SK-N-SH (cell line): ENCODE results near the gene MEGF10. TPM values are rescaled to one million over a fixed set of nuclear protein-coding genes. Genes with fewer than 3 reads are reported as not detected.

ENCODE experiments used
- CTCF ChIA-PET: fragments of 300-600, 350-600 bp; formaldehyde crosslinking; extraction: SDS; loops from one replicate; lab custom pipeline; 2021; lab: Yijun Ruan, JAX
- POLR2A ChIA-PET: fragments of 350-600 bp; sonication (Branson Sonifier 250); formaldehyde crosslinking; extraction: SDS; loops from one replicate; lab custom pipeline; 2020; ENCODE audit warnings: antibody characterized with exemption, inconsistent platforms; lab: Yijun Ruan, JAX
- DNase-seq: peaks from one replicate; pipeline ENCODE4 v3.0.0; 2012
- H2AFZ ChIP-seq: fragments of 200-600 bp; sonication (generic); 2 replicates; pipeline ENCODE4 v1.8.1; 2016; ENCODE audit warnings: antibody characterized with exemption, mild to moderate bottlenecking, low read depth
- H3F3A ChIP-seq: fragments of 200-600 bp; sonication (generic); replicated peaks from 2 replicates; pipeline ENCODE3; 2016; ENCODE audit warnings: antibody characterized with exemption, mild to moderate bottlenecking; ENCODE audit not compliant: insufficient read depth
- H3K27ac ChIP-seq, 2 experiments: fragments of 200-500 bp in 1 of 2; fragments of 200-600 bp in 1 of 2; sonication (Bioruptor generic) in 1 of 2; sonication (generic), shearing (Covaris generic) in 1 of 2; 2 replicates each; pipeline versions ENCODE4 v1.5.1 to v1.6.1; 2014 to 2016; ENCODE audit warnings: low read depth in 2 of 2, inconsistent platforms in 1 of 2, low read length in 1 of 2, mild to moderate bottlenecking in 1 of 2, mixed read lengths in 1 of 2
- H3K27me3 ChIP-seq: fragments of 200-600 bp; sonication (generic), shearing (Covaris generic); 2 replicates; pipeline ENCODE4 v1.6.1; 2016; ENCODE audit warnings: mixed run types; ENCODE audit not compliant: insufficient read depth
- H3K36me3 ChIP-seq, 2 experiments: fragments of 200-500 bp in 1 of 2; fragments of 200-600 bp in 1 of 2; sonication (Bioruptor generic) in 1 of 2; sonication (generic) in 1 of 2; replicated peaks in 1 of 2; 2 replicates each; pipeline versions ENCODE3 to v1.5.1; 2014 to 2016; ENCODE audit warnings: low read length in 1 of 2, mild to moderate bottlenecking in 1 of 2; ENCODE audit not compliant: insufficient read depth in 2 of 2, control insufficient read depth in 1 of 2
- H3K4me1 ChIP-seq, 2 experiments: fragments of 200-500 bp in 1 of 2; fragments of 200-600 bp in 1 of 2; sonication (Bioruptor generic) in 1 of 2; sonication (generic), shearing (Covaris generic) in 1 of 2; 2 replicates each; pipeline versions ENCODE4 v1.5.1 to v1.6.1; 2014 to 2016; ENCODE audit warnings: low read depth in 1 of 2, low read length in 1 of 2, mixed run types in 1 of 2; ENCODE audit not compliant: insufficient read depth in 2 of 2, control insufficient read depth in 1 of 2
- H3K4me2 ChIP-seq: fragments of 200-600 bp; sonication (generic), shearing (Covaris generic); 2 replicates; pipeline ENCODE4 v1.6.1; 2017; ENCODE audit warnings: mixed run types
- H3K4me3 ChIP-seq, 2 experiments: fragments of 200-500 bp in 1 of 2; fragments of 200-600 bp in 1 of 2; sonication (Bioruptor generic) in 1 of 2; sonication (generic), shearing (Covaris generic) in 1 of 2; 2 replicates each; pipeline versions ENCODE4 v1.5.1 to v1.8.1; 2014 to 2016; ENCODE audit warnings: low read depth in 2 of 2, inconsistent platforms in 1 of 2, low read length in 1 of 2, mild to moderate bottlenecking in 1 of 2, mixed read lengths in 1 of 2, moderate library complexity in 1 of 2
- H3K79me2 ChIP-seq: fragments of 200-600 bp; sonication (generic); 2 replicates; pipeline ENCODE4 v1.8.1; 2017; ENCODE audit warnings: mild to moderate bottlenecking; ENCODE audit not compliant: insufficient read depth
- H3K9ac ChIP-seq: fragments of 200-600 bp; sonication (generic); 2 replicates; pipeline ENCODE4 v1.6.1; 2017; ENCODE audit warnings: mixed run types
- H3K9me2 ChIP-seq: fragments of 200-600 bp; sonication (generic); 2 replicates; pipeline ENCODE4 v1.6.1; 2017; ENCODE audit warnings: mixed run types
- H3K9me3 ChIP-seq: fragments of 200-600 bp; sonication (generic); 2 replicates; pipeline ENCODE4 v1.6.1; 2017; ENCODE audit warnings: mixed run types, mild to moderate bottlenecking, moderate library complexity
- H4K20me1 ChIP-seq: fragments of 200-600 bp; sonication (generic); 2 replicates; pipeline ENCODE4 v1.6.1; 2017; ENCODE audit warnings: mild to moderate bottlenecking, mixed run types; ENCODE audit not compliant: insufficient read depth
- ELF1 ChIP-seq: IDR thresholded peaks from 2 replicates; pipeline ENCODE4 v1.4.0; 2012
- GABPA ChIP-seq: IDR thresholded peaks from 2 replicates; pipeline ENCODE4 v1.4.0; 2012; ENCODE audit warnings: low read depth, mild to moderate bottlenecking
- JUND ChIP-seq: IDR thresholded peaks from 2 replicates; pipeline ENCODE4 v1.4.0; 2012
- NFIC ChIP-seq: IDR thresholded peaks from 2 replicates; pipeline ENCODE4 v1.4.0; 2012; ENCODE audit warnings: borderline replicate concordance
- NRF1 ChIP-seq: IDR thresholded peaks from 2 replicates; pipeline ENCODE4 v1.6.1; 2012; ENCODE audit warnings: low read depth, mild to moderate bottlenecking, low read length
- POLR2AphosphoS5 ChIP-seq: IDR thresholded peaks from 2 replicates; pipeline ENCODE4 v1.6.1; 2012; ENCODE audit warnings: low read depth, low read length
- RCOR1 ChIP-seq: fragments of 150-350 bp; IDR thresholded peaks from 2 replicates; pipeline ENCODE4 v1.6.1; 2017; ENCODE audit warnings: antibody characterized with exemption, low read length
- RXRA ChIP-seq: IDR thresholded peaks from 2 replicates; pipeline ENCODE4 v1.4.0; 2012; ENCODE audit warnings: low read depth, mild to moderate bottlenecking, borderline replicate concordance
- SIN3A ChIP-seq: IDR thresholded peaks from 2 replicates; pipeline ENCODE4 v1.6.1; 2012; ENCODE audit warnings: low read depth, mild to moderate bottlenecking, low read length, moderate library complexity, borderline replicate concordance
- YY1 ChIP-seq: IDR thresholded peaks from 2 replicates; pipeline ENCODE4 v1.4.0; 2012; ENCODE audit warnings: low read depth, mild to moderate bottlenecking
- WGBS: methylation state at CpG from one replicate; pipeline ENCODE4 v1.1.6; 2017; ENCODE audit warnings: low lambda C conversion rate; 5-methylcytosine and 5-hydroxymethylcytosine counted together
- polyA plus RNA-seq, 3 experiments: library from polyadenylated mRNA; depleted of rRNA; stranded (reverse); fragments of >200 nt; gene quantifications; 2 replicates each; pipeline ENCODE4 v1.2.3, GENCODE V29; 2012
- TF ChIP-seq, protein P1 (sequence below): IDR thresholded peaks from 2 replicates; pipeline ENCODE4 v1.4.0; 2012; ENCODE audit warnings: low read depth, borderline replicate concordance
- TF ChIP-seq, protein P2 (sequence below): fragments of 150-350 bp; IDR thresholded peaks from 2 replicates; pipeline ENCODE4 v1.6.1; 2016; ENCODE audit warnings: mild to moderate bottlenecking, low read depth, low read length
- TF ChIP-seq, protein P3 (sequence below): fragments of 150-350 bp; IDR thresholded peaks from 2 replicates; pipeline ENCODE4 v1.6.1; 2017; ENCODE audit warnings: antibody characterized with exemption, low read length, low read depth, borderline replicate concordance
- TF ChIP-seq, protein P4 (sequence below): IDR thresholded peaks from 2 replicates; pipeline ENCODE4 v1.4.0; 2012; ENCODE audit warnings: low read depth
- TF ChIP-seq, protein P5 (sequence below): fragments of 200-600 bp; sonication (generic); IDR thresholded peaks from 2 replicates; pipeline ENCODE4 v1.6.1; 2017; ENCODE audit warnings: antibody characterized with exemption, mild to moderate bottlenecking, moderate library complexity
- TF ChIP-seq, protein P6 (sequence below): IDR thresholded peaks from 2 replicates; pipeline ENCODE4; 2012
- TF ChIP-seq, protein P7 (sequence below): IDR thresholded peaks from 2 replicates; pipeline ENCODE4 v1.6.1; 2012; ENCODE audit warnings: mild to moderate bottlenecking, low read depth, low read length, moderate library complexity

The MEGF10 gene
- polyA plus RNA-seq, 1 of the 3 experiments (the other 2 are of a cell fraction) = 1.1 TPM

DNA sequence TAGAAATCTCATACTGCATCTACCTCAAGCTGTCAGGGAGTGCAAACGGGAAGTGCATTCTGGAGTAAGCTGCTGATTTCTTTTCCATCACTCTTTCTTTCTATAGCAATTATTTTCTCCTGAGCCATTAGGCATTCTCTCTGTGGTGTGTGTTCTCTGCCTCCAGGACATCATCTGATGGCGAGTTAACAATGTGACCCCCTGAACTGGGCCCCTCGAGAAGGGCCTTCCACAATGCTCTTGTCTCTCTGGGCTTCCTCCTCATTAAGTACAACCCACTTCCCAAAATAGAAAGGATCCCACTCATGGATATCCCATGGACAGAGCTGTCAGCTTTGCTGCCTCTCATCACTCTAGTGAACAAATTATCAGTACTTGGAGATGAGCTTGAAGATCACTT is 130.2 kb downstream of the MEGF10 start:
- 60% methylated on average over 3 of the region's 3 CpGs for WGBS

DNA sequence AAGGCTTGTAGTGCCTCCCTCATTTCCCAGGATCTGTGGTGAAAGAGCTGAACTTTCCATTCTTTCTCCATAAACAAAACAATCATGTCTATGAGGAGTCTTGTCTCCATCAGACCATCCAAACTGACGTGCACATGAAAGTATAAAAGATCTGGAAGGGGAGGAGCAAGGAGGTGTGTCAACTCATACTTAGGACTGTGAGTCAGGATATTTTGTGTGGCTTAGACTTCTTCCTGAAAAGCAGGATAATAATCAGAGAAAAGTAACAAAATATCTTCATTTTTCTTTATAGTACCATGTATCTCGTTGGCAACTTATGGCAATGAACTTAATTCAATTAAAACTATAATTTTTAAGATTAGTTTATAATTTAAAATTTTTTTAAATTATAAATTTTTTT is 130.9 kb downstream of the MEGF10 start:
- Histone ChIP-seq H3K27ac (no peak overlapping the region), H3K9me2 (no peaks in the 10 kb centered on the region), H3K9ac (no peak overlapping the region), H4K20me1 (no peaks in the 10 kb centered on the region), H2AFZ (no peak overlapping the region), H3F3A (no peaks in the 10 kb centered on the region), H3K27me3 (no peaks in the 10 kb centered on the region), H3K4me2 (no peak overlapping the region), H3K4me3 (no peak overlapping the region), H3K4me1 (peaks cover 0 to 10% of the 10 kb centered on the region in 2 experiments; a peak in 2 of 4 replicates), H3K79me2 (no peaks in the 10 kb centered on the region), H3K9me3 (no peaks in the 10 kb centered on the region), H3K36me3 (no peaks in the 10 kb centered on the region)
- ChIA-PET CTCF (no interaction called here), POLR2A (no interaction called here)
- no peak for DNase-seq
- WGBS = 83% methylated on average over 2 of the region's 2 CpGs
- TF ChIP-seq, protein P1, sequence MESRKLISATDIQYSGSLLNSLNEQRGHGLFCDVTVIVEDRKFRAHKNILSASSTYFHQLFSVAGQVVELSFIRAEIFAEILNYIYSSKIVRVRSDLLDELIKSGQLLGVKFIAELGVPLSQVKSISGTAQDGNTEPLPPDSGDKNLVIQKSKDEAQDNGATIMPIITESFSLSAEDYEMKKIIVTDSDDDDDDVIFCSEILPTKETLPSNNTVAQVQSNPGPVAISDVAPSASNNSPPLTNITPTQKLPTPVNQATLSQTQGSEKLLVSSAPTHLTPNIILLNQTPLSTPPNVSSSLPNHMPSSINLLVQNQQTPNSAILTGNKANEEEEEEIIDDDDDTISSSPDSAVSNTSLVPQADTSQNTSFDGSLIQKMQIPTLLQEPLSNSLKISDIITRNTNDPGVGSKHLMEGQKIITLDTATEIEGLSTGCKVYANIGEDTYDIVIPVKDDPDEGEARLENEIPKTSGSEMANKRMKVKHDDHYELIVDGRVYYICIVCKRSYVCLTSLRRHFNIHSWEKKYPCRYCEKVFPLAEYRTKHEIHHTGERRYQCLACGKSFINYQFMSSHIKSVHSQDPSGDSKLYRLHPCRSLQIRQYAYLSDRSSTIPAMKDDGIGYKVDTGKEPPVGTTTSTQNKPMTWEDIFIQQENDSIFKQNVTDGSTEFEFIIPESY = no peak
- TF ChIP-seq, protein P2, sequence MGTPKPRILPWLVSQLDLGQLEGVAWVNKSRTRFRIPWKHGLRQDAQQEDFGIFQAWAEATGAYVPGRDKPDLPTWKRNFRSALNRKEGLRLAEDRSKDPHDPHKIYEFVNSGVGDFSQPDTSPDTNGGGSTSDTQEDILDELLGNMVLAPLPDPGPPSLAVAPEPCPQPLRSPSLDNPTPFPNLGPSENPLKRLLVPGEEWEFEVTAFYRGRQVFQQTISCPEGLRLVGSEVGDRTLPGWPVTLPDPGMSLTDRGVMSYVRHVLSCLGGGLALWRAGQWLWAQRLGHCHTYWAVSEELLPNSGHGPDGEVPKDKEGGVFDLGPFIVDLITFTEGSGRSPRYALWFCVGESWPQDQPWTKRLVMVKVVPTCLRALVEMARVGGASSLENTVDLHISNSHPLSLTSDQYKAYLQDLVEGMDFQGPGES = no peak
- TF ChIP-seq ELF1 (no peak), RXRA (no peak), POLR2AphosphoS5 (no peak), RCOR1 (no peak), NRF1 (no peak), JUND (no peak), YY1 (no peak), GABPA (no peak), SIN3A (no peak), NFIC (no peak)
- TF ChIP-seq, protein P3, sequence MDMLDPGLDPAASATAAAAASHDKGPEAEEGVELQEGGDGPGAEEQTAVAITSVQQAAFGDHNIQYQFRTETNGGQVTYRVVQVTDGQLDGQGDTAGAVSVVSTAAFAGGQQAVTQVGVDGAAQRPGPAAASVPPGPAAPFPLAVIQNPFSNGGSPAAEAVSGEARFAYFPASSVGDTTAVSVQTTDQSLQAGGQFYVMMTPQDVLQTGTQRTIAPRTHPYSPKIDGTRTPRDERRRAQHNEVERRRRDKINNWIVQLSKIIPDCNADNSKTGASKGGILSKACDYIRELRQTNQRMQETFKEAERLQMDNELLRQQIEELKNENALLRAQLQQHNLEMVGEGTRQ = no peak
- TF ChIP-seq, protein P4, sequence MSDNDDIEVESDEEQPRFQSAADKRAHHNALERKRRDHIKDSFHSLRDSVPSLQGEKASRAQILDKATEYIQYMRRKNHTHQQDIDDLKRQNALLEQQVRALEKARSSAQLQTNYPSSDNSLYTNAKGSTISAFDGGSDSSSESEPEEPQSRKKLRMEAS = no peak
- TF ChIP-seq, protein P5, sequence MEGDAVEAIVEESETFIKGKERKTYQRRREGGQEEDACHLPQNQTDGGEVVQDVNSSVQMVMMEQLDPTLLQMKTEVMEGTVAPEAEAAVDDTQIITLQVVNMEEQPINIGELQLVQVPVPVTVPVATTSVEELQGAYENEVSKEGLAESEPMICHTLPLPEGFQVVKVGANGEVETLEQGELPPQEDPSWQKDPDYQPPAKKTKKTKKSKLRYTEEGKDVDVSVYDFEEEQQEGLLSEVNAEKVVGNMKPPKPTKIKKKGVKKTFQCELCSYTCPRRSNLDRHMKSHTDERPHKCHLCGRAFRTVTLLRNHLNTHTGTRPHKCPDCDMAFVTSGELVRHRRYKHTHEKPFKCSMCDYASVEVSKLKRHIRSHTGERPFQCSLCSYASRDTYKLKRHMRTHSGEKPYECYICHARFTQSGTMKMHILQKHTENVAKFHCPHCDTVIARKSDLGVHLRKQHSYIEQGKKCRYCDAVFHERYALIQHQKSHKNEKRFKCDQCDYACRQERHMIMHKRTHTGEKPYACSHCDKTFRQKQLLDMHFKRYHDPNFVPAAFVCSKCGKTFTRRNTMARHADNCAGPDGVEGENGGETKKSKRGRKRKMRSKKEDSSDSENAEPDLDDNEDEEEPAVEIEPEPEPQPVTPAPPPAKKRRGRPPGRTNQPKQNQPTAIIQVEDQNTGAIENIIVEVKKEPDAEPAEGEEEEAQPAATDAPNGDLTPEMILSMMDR = no peak
- TF ChIP-seq, protein P6, sequence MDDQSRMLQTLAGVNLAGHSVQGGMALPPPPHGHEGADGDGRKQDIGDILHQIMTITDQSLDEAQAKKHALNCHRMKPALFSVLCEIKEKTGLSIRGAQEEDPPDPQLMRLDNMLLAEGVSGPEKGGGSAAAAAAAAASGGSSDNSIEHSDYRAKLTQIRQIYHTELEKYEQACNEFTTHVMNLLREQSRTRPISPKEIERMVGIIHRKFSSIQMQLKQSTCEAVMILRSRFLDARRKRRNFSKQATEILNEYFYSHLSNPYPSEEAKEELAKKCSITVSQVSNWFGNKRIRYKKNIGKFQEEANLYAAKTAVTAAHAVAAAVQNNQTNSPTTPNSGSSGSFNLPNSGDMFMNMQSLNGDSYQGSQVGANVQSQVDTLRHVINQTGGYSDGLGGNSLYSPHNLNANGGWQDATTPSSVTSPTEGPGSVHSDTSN = no peak
- TF ChIP-seq, protein P7, sequence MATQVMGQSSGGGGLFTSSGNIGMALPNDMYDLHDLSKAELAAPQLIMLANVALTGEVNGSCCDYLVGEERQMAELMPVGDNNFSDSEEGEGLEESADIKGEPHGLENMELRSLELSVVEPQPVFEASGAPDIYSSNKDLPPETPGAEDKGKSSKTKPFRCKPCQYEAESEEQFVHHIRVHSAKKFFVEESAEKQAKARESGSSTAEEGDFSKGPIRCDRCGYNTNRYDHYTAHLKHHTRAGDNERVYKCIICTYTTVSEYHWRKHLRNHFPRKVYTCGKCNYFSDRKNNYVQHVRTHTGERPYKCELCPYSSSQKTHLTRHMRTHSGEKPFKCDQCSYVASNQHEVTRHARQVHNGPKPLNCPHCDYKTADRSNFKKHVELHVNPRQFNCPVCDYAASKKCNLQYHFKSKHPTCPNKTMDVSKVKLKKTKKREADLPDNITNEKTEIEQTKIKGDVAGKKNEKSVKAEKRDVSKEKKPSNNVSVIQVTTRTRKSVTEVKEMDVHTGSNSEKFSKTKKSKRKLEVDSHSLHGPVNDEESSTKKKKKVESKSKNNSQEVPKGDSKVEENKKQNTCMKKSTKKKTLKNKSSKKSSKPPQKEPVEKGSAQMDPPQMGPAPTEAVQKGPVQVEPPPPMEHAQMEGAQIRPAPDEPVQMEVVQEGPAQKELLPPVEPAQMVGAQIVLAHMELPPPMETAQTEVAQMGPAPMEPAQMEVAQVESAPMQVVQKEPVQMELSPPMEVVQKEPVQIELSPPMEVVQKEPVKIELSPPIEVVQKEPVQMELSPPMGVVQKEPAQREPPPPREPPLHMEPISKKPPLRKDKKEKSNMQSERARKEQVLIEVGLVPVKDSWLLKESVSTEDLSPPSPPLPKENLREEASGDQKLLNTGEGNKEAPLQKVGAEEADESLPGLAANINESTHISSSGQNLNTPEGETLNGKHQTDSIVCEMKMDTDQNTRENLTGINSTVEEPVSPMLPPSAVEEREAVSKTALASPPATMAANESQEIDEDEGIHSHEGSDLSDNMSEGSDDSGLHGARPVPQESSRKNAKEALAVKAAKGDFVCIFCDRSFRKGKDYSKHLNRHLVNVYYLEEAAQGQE = no peak

More for the DNA sequence above, 130.2 kb downstream of the MEGF10 start:
- H3K9me2 ChIP-seq = no peaks in the 10 kb centered on the region
- ChIA-PET CTCF (interaction anchor here (0.9 kb wide), 1 partner anchor 13 kb away, joined by 3 read pairs; no protein-coding TSS in a partner anchor), POLR2A (no interaction called here)
- no peaks in the 10 kb centered on the region for H4K20me1 ChIP-seq
- no peaks in the 10 kb centered on the region for H3K27me3 ChIP-seq
- no peak for DNase-seq
- no peak overlapping the region for H3K27ac ChIP-seq
- H3K4me3 ChIP-seq = no peak overlapping the region
- no peak overlapping the region for H3K9ac ChIP-seq
- H3K4me2 ChIP-seq = no peak overlapping the region
- no peak for TF ChIP-seq ELF1
- peaks cover 0 to 5% of the 10 kb centered on the region in 2 experiments; a peak in 1 of 4 replicates for H3K4me1 ChIP-seq
- no peaks in the 10 kb centered on the region for H3K79me2 ChIP-seq
- no peaks in the 10 kb centered on the region for H3K9me3 ChIP-seq
- no peak overlapping the region for H2AFZ ChIP-seq
- H3F3A ChIP-seq = no peaks in the 10 kb centered on the region
- no peaks in the 10 kb centered on the region for H3K36me3 ChIP-seq
